Measurements from ENCODE around the gene DCDC2C. TPM values are rescaled to one million over a fixed set of nuclear protein-coding genes. Genes with fewer than 3 reads are reported as not detected.

The DCDC2C gene
- total RNA-seq, 1 donor from 2014 or later = not detected

GRCh38 chr2:3674066-3674845 is 29.1 kb upstream of the DCDC2C start:
- no peak overlapping the region for H3K4me3 ChIP-seq (ENCODE audit: low read depth, low read length)
- no peak for DNase-seq (ENCODE audit: low read depth)
- no peak for TF ChIP-seq CTCF (conservative IDR thresholded peaks at IDR 0.05; ENCODE audit: low read depth, low read length)

- TF ChIP-seq CTCF (conservative IDR thresholded peaks at IDR 0.05; ENCODE audit: low read depth, low read length) = no peak
- no peak for DNase-seq (ENCODE audit: low read depth)
- H3K4me3 ChIP-seq (ENCODE audit: low read depth, low read length) = no peak overlapping the region
Measured at GRCh38 chr2:3675687-3676086, 27.7 kb upstream of the DCDC2C start.

GRCh38 chr2:3677436-3677835 is 25.9 kb upstream of the DCDC2C start:
- no peak overlapping the region for H3K4me3 ChIP-seq (ENCODE audit: low read depth, low read length)
- DNase-seq (ENCODE audit: low read depth) = no peak
- TF ChIP-seq CTCF (conservative IDR thresholded peaks at IDR 0.05; ENCODE audit: low read depth, low read length) = no peak

- H3K4me3 ChIP-seq (ENCODE audit: low read depth, low read length) = no peak overlapping the region
- no peak for DNase-seq (ENCODE audit: low read depth)
- no peak for TF ChIP-seq CTCF (conservative IDR thresholded peaks at IDR 0.05; ENCODE audit: low read depth, low read length)
Measured at GRCh38 chr2:3678212-3678611, 25.2 kb upstream of the DCDC2C start.

- TF ChIP-seq CTCF (conservative IDR thresholded peaks at IDR 0.05; ENCODE audit: low read depth, low read length) = no peak
- no peak overlapping the region for H3K4me3 ChIP-seq (ENCODE audit: low read depth, low read length)
- no peak for DNase-seq (ENCODE audit: low read depth)
Measured at GRCh38 chr2:3679180-3679579, 24.2 kb upstream of the DCDC2C start.

GRCh38 chr2:3679616-3680393 is 23.6 kb upstream of the DCDC2C start:
- H3K4me3 ChIP-seq (ENCODE audit: low read depth, low read length) = no peak overlapping the region

More at GRCh38 chr2:3679616-3680393, 23.6 kb upstream of the DCDC2C start:
- no peak for DNase-seq (ENCODE audit: low read depth)
- no peak for TF ChIP-seq CTCF (conservative IDR thresholded peaks at IDR 0.05; ENCODE audit: low read depth, low read length)

Measured in epithelial cell of proximal tubule (primary cell).